Thyroid gland (tissue), 4 donors: ENCODE measurements around the gene DAZAP2. TPM values are rescaled to one million over a fixed set of nuclear protein-coding genes. Genes with fewer than 3 reads are reported as not detected.
A peak's percentile ranks its signal among the peaks of the same experiment; 100 is the strongest.

ENCODE experiments used
- DNase-seq, 2 donors: peaks; one replicate each; pipeline ENCODE4 v3.0.0-alpha.2; 2019
- H3K27ac ChIP-seq, 3 donors: fragments of 200-600 bp; sonication (generic); 1 replicate in 2 of 3; 2 replicates in 1 of 3; pipeline ENCODE4 v1.5.1; 2016 to 2019; ENCODE audit warnings: mild to moderate bottlenecking in 1 of 3, moderate library complexity in 1 of 3
- H3K27me3 ChIP-seq: fragments of 200-600 bp; sonication (generic); one replicate; pipeline ENCODE4 v1.5.1; 2019
- H3K36me3 ChIP-seq, 2 donors: fragments of 200-600 bp; sonication (generic); one replicate each; pipeline ENCODE4 v1.5.1; 2016 to 2019
- H3K4me1 ChIP-seq, 2 donors: fragments of 200-600 bp; sonication (generic); one replicate each; pipeline ENCODE4 v1.5.1; 2017 to 2019
- H3K4me3 ChIP-seq, 3 donors: fragments of 200-600 bp; sonication (generic); replicated peaks in 1 of 3; 1 replicate in 2 of 3; 2 replicates in 1 of 3; pipeline ENCODE4 v1.5.1; 2016; ENCODE audit warnings: mild to moderate bottlenecking in 1 of 3
- H3K9me3 ChIP-seq: fragments of 200-600 bp; sonication (generic); one replicate; pipeline ENCODE4 v1.5.1; 2017
- CTCF ChIP-seq, 6 experiments: fragments of 200-600 bp in 3 of 6; fragments of 450-650 bp in 3 of 6; sonication (generic) in 3 of 6; IDR thresholded peaks; one replicate each; pipeline ENCODE4 v1.5.1; 2016 to 2019; ENCODE audit warnings: antibody characterized with exemption in 6 of 6, mild to moderate bottlenecking in 2 of 6, inconsistent platforms in 1 of 6, moderate library complexity in 1 of 6
- POLR2A ChIP-seq, 2 donors: fragments of 450-650 bp; IDR thresholded peaks; one replicate each; pipeline ENCODE4 v1.6.1; 2017; ENCODE audit warnings: antibody characterized with exemption in 2 of 2, mild to moderate bottlenecking in 2 of 2, moderate library complexity in 1 of 2
- WGBS, 2 donors: methylation state at CpG; one replicate each; pipeline ENCODE4 v1.1.5; 2017; 5-methylcytosine and 5-hydroxymethylcytosine counted together
- intact Hi-C: fragments of 100-400 bp; cut with DNase I; formaldehyde crosslinking; loops from one replicate; pipeline ENCODE4 v1.15.1; 2023
- total RNA-seq, 4 donors: library from RNA; depleted of rRNA; stranded (reverse); fragments of >200 nt; gene quantifications; one replicate each; pipeline ENCODE4 v1.2.3, GENCODE V29; 2016

The DAZAP2 gene
- total RNA-seq, 4 donors from 2014 or later: 238 to 452 (median 323) TPM

- TF ChIP-seq POLR2A (IDR thresholded peaks at IDR 0.05): no peak
- no peak for TF ChIP-seq CTCF (IDR thresholded peaks at IDR 0.05)
These were observed 33.3 kb upstream of the DAZAP2 start for GRCh38 chr12:51205350-51205749.

DNA sequence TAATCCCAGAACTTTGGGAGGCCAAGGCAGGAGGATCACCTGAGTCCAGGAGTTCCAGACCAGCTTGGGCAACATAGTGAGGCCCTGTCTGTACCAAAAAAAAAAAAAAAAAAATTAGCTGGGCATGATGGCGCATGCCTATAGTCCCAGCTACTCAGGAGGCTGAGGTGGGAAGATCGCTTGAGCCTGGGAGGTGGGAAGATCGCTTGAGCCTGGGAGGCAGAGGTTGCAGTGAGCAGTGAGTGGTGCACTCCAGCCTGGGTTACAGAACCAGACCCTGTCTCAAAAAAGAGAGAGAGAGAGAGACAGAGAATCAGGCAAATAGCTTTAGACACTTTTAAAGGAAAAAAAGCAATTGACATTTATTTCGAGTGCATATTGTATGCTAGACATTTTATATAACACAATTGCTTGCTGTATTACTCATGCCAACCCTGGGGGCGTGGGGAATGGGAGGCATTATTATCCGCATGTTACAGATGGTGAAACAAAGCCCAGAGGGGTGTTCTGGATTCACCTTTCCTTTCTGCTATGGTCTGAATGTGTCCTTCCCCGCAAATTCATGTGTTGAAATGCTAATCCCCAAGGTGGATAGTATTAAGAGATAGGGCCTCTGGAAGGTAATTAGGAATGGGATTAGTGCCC, 30.5 kb upstream of the DAZAP2 start:
- H3K9me3 ChIP-seq: no peaks in the 10 kb centered on the region

More at GRCh38 chr12:51205350-51205749, 33.3 kb upstream of the DAZAP2 start:
- Histone ChIP-seq H3K9me3 (no peaks in the 10 kb centered on the region), H3K4me1 (peaks cover 6 to 17% of the 10 kb centered on the region in 2 donors), H3K36me3 (no peaks in the 10 kb centered on the region), H3K27ac (peak overlapping the region in 1 of 3 donors; percentile 56), H3K27me3 (no peaks in the 10 kb centered on the region), H3K4me3 (no peak overlapping the region)
- intact Hi-C loops: no loop called here
- 36 to 59% methylated on average over 6 of the region's 6 CpGs for WGBS, 2 donors
- DNase-seq: peak; percentile 74 to 79

GRCh38 chr12:51209259-51209658, 29.4 kb upstream of the DAZAP2 start:
- no peaks in the 10 kb centered on the region for H3K27me3 ChIP-seq
- no peak overlapping the region for H3K27ac ChIP-seq
- no peaks in the 10 kb centered on the region for H3K36me3 ChIP-seq
- no peak overlapping the region for H3K4me3 ChIP-seq
- 97% methylated on average over 2 of the region's 2 CpGs for WGBS, 2 donors
- intact Hi-C loops: no loop called here
- no peak for TF ChIP-seq CTCF (IDR thresholded peaks at IDR 0.05)
- TF ChIP-seq POLR2A (IDR thresholded peaks at IDR 0.05): no peak
- no peaks in the 10 kb centered on the region for H3K9me3 ChIP-seq
- peaks cover 6 to 15% of the 10 kb centered on the region in 2 donors for H3K4me1 ChIP-seq
- no peak for DNase-seq

More for the DNA sequence above, 30.5 kb upstream of the DAZAP2 start:
- TF ChIP-seq CTCF (IDR thresholded peaks at IDR 0.05): no peak
- no peak for TF ChIP-seq POLR2A (IDR thresholded peaks at IDR 0.05)
- intact Hi-C loops: no loop called here
- H3K27me3 ChIP-seq: no peaks in the 10 kb centered on the region
- no peak overlapping the region for H3K27ac ChIP-seq
- no peak overlapping the region for H3K4me3 ChIP-seq
- no peaks in the 10 kb centered on the region for H3K36me3 ChIP-seq
- peaks cover 6 to 17% of the 10 kb centered on the region in 2 donors for H3K4me1 ChIP-seq
- WGBS, 2 donors: 94 to 96% methylated on average over 7 of the region's 7 CpGs
- no peak for DNase-seq

GRCh38 chr12:51210690-51211395, 27.8 kb upstream of the DAZAP2 start:
- Histone ChIP-seq H3K36me3 (no peaks in the 10 kb centered on the region), H3K27me3 (no peaks in the 10 kb centered on the region), H3K4me1 (peaks cover 6 to 10% of the 10 kb centered on the region in 2 donors), H3K27ac (no peak overlapping the region), H3K4me3 (no peak overlapping the region), H3K9me3 (no peaks in the 10 kb centered on the region)
- WGBS, 2 donors: 75 to 77% methylated on average over 2 of the region's 2 CpGs
- intact Hi-C loops: no loop called here
- DNase-seq: no peak
- no peak for TF ChIP-seq CTCF (IDR thresholded peaks at IDR 0.05)

DNA sequence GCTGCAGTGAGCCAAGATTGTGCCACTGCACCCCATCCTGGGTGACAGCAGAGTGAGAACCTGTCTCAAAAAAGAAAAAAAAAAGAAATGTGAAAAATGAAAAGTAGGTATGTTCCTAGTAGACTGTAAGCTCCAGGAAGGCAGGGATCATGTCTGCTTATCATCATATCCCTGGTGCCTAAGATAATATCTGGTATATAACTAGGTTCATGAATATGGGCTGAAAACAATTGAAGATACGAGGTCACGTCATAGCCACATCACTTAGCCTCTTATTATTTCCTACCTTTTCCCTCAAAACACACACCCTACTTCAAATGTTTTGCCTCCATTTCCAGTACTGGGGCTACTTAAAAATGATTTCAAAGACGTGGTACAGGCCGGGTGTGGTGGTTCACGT, 23.7 kb upstream of the DAZAP2 start:
- Histone ChIP-seq H3K4me1 (peaks cover 13 to 20% of the 10 kb centered on the region in 2 donors), H3K36me3 (no peaks in the 10 kb centered on the region), H3K27ac (no peak overlapping the region), H3K27me3 (no peaks in the 10 kb centered on the region), H3K9me3 (no peaks in the 10 kb centered on the region), H3K4me3 (no peak overlapping the region)
- no peak for TF ChIP-seq POLR2A (IDR thresholded peaks at IDR 0.05)
- no peak for TF ChIP-seq CTCF (IDR thresholded peaks at IDR 0.05)
- intact Hi-C loops: no loop called here
- DNase-seq: no peak
- 93 to 95% methylated on average over 5 of the region's 5 CpGs for WGBS, 2 donors
